Smooth muscle cell (in vitro differentiated cells): ENCODE data around the gene METAP1D. TPM values are rescaled to one million over a fixed set of nuclear protein-coding genes. Genes with fewer than 3 reads are reported as not detected.

ENCODE experiments used
- DNase-seq: peaks from one replicate; lab custom pipeline; 2025; ENCODE audit not compliant: unreplicated experiment; lab: John Stamatoyannopoulos, UW
- H2AFZ ChIP-seq: fragments of 200-600 bp; sonication (generic); 2 replicates; pipeline ENCODE4 v1.6.0; 2016; ENCODE audit warnings: antibody characterized with exemption, low read depth, mild to moderate bottlenecking
- H3F3A ChIP-seq: fragments of 200-600 bp; sonication (generic); 2 replicates; pipeline ENCODE4 v1.6.0; 2017; ENCODE audit warnings: antibody characterized with exemption, low read depth
- H3K27ac ChIP-seq: fragments of 200-600 bp; sonication (generic); 2 replicates; pipeline ENCODE4 v1.5.1; 2016; ENCODE audit warnings: low read depth, mild to moderate bottlenecking
- H3K27me3 ChIP-seq: fragments of 200-600 bp; sonication (generic); 2 replicates; pipeline ENCODE4 v1.6.1; 2016; ENCODE audit warnings: low read depth, mild to moderate bottlenecking
- H3K36me3 ChIP-seq: fragments of 200-600 bp; sonication (generic); 2 replicates; pipeline ENCODE4 v1.5.1; 2016; ENCODE audit warnings: low read depth
- H3K4me1 ChIP-seq: fragments of 200-600 bp; sonication (generic); 2 replicates; pipeline ENCODE4 v1.5.1; 2016; ENCODE audit warnings: low read depth
- H3K4me2 ChIP-seq: fragments of 200-600 bp; sonication (generic); 2 replicates; pipeline ENCODE4 v1.6.0; 2016; ENCODE audit warnings: mild to moderate bottlenecking
- H3K4me3 ChIP-seq: fragments of 200-600 bp; sonication (generic); 2 replicates; pipeline ENCODE4 v1.5.1; 2016; ENCODE audit warnings: mild to moderate bottlenecking
- H3K79me2 ChIP-seq: fragments of 200-600 bp; sonication (generic); 2 replicates; pipeline ENCODE4 v1.6.0; 2016; ENCODE audit warnings: low read depth, mild to moderate bottlenecking
- H3K9ac ChIP-seq: fragments of 200-600 bp; sonication (generic); 2 replicates; pipeline ENCODE4 v1.6.0; 2016; ENCODE audit warnings: low read depth
- H3K9me3 ChIP-seq: fragments of 200-600 bp; sonication (generic); replicated peaks from 2 replicates; pipeline ENCODE4 v1.5.1; 2016; ENCODE audit warnings: low read depth
- H4K20me1 ChIP-seq: fragments of 200-600 bp; sonication (generic); 2 replicates; pipeline ENCODE4 v1.6.0; 2016; ENCODE audit warnings: low read depth
- WGBS: methylation state at CpG from one replicate; pipeline ENCODE4 v1.1.7; 2016; ENCODE audit warnings: low lambda C conversion rate; 5-methylcytosine and 5-hydroxymethylcytosine counted together
- polyA plus RNA-seq: library from polyadenylated mRNA; unstranded; fragments of >200 nt; fragmentation: Nextera tagmentation; extraction: Ambion mirVana; gene quantifications from 2 replicates; pipeline ENCODE4 v1.2.1, GENCODE V29; 2016
- total RNA-seq: library from RNA; depleted of rRNA; stranded (reverse); fragments of >200 nt; gene quantifications from 2 replicates; pipeline ENCODE4 v1.2.3, GENCODE V29; 2014
- TF ChIP-seq, protein P1 (sequence below): fragments of 200-600 bp; sonication (generic); IDR thresholded peaks from 2 replicates; pipeline ENCODE4 v1.5.1; 2017; ENCODE audit warnings: borderline replicate concordance, mild to moderate bottlenecking, antibody characterized with exemption; ENCODE audit not compliant: insufficient read depth, poor library complexity, severe bottlenecking

The METAP1D gene
- total RNA-seq: 5.7 and 5.9 TPM in 2 replicates
- polyA plus RNA-seq: 3.6 and 7.5 TPM in 2 replicates

- Histone ChIP-seq H3K27me3 (no peaks in the 10 kb centered on the region), H3K36me3 (no peaks in the 10 kb centered on the region), H3K9ac (peak within 1 kb of the TSS; percentile 70), H4K20me1 (no peaks in the 10 kb centered on the region), H3K4me1 (peaks cover 8% of the 10 kb centered on the region), H3K9me3 (no peaks in the 10 kb centered on the region), H3K27ac (peak within 1 kb of the TSS; percentile 51), H2AFZ (peak within 1 kb of the TSS; percentile 98), H3K4me3 (peak within 1 kb of the TSS; percentile 64), H3K79me2 (no peaks in the 10 kb centered on the region), H3F3A (no peaks in the 10 kb centered on the region), H3K4me2 (peak within 1 kb of the TSS; percentile 88)
- under 1% methylated on average over 70 of the region's 73 CpGs for whole genome bisulfite sequencing
- TF ChIP-seq, protein P1, sequence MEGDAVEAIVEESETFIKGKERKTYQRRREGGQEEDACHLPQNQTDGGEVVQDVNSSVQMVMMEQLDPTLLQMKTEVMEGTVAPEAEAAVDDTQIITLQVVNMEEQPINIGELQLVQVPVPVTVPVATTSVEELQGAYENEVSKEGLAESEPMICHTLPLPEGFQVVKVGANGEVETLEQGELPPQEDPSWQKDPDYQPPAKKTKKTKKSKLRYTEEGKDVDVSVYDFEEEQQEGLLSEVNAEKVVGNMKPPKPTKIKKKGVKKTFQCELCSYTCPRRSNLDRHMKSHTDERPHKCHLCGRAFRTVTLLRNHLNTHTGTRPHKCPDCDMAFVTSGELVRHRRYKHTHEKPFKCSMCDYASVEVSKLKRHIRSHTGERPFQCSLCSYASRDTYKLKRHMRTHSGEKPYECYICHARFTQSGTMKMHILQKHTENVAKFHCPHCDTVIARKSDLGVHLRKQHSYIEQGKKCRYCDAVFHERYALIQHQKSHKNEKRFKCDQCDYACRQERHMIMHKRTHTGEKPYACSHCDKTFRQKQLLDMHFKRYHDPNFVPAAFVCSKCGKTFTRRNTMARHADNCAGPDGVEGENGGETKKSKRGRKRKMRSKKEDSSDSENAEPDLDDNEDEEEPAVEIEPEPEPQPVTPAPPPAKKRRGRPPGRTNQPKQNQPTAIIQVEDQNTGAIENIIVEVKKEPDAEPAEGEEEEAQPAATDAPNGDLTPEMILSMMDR: no peak
- peak; percentile 75 for DNase-seq
Observed at GRCh38 chr2:171999604-172000469, at the start of gene METAP1D. Gene METAP1D (plus strand): TSS chr2:171999953. CDS start chr2:171999970, 17 bp downstream.

GRCh38 chr2:171952276-171952675, 47.5 kb upstream of the METAP1D start:
- H3K79me2 ChIP-seq: peaks cover 12% of the 10 kb centered on the region
- H3K9me3 ChIP-seq: no peaks in the 10 kb centered on the region
- H3K36me3 ChIP-seq: no peaks in the 10 kb centered on the region
- no peak overlapping the region for H3K4me2 ChIP-seq
- no peak overlapping the region for H3K4me3 ChIP-seq
- peaks cover 16% of the 10 kb centered on the region for H4K20me1 ChIP-seq
- no peak overlapping the region for H3K9ac ChIP-seq
- H3F3A ChIP-seq: no peaks in the 10 kb centered on the region
- no peak overlapping the region for H3K27ac ChIP-seq
- TF ChIP-seq, protein P1: no peak
- no peak for DNase-seq
- H2AFZ ChIP-seq: no peak overlapping the region
- H3K27me3 ChIP-seq: no peaks in the 10 kb centered on the region
- no peaks in the 10 kb centered on the region for H3K4me1 ChIP-seq

- peaks cover 11% of the 10 kb centered on the region for H3K79me2 ChIP-seq
- H4K20me1 ChIP-seq: peaks cover 16% of the 10 kb centered on the region
Observed at GRCh38 chr2:171952748-171953147, 47.0 kb upstream of the METAP1D start.

More at GRCh38 chr2:171952748-171953147, 47.0 kb upstream of the METAP1D start:
- WGBS: 97% methylated on average over 3 of the region's 3 CpGs
- H3K4me2 ChIP-seq: no peak overlapping the region
- no peaks in the 10 kb centered on the region for H3K9me3 ChIP-seq
- H3K9ac ChIP-seq: no peak overlapping the region
- no peak overlapping the region for H2AFZ ChIP-seq
- no peak overlapping the region for H3K27ac ChIP-seq
- H3K27me3 ChIP-seq: no peaks in the 10 kb centered on the region
- DNase-seq: no peak
- no peak overlapping the region for H3K4me3 ChIP-seq
- H3K36me3 ChIP-seq: no peaks in the 10 kb centered on the region
- TF ChIP-seq, protein P1: no peak
- H3F3A ChIP-seq: no peaks in the 10 kb centered on the region
- no peaks in the 10 kb centered on the region for H3K4me1 ChIP-seq
